NCI-H1092 treated with DMSO at 0.1 percent for 48 hours (cell line): ENCODE data around the gene TMEM131.

ENCODE experiments used
- DNase-seq: peaks from one replicate; lab custom pipeline; 2025; lab: John Stamatoyannopoulos, UW

The TMEM131 gene

GRCh38 chr2:97991081-97991856 lies 4.5 kb downstream of the TMEM131 start:
- no peak for DNase-seq

- no peak for DNase-seq
These were observed 7.0 kb downstream of the TMEM131 start for GRCh38 chr2:97988722-97989121.

- DNase-seq = no peak
These were observed 9.8 kb downstream of the TMEM131 start for GRCh38 chr2:97985998-97986397.

- DNase-seq = no peak
These were observed 12.1 kb downstream of the TMEM131 start for GRCh38 chr2:97983698-97984097.

GRCh38 chr2:97983134-97983533 lies 12.6 kb downstream of the TMEM131 start:
- no peak for DNase-seq

- DNase-seq = no peak
These were observed 13.1 kb downstream of the TMEM131 start for GRCh38 chr2:97982621-97983020.

GRCh38 chr2:97981961-97982360 lies 13.8 kb downstream of the TMEM131 start:
- no peak for DNase-seq

- no peak for DNase-seq
These were observed 15.8 kb downstream of the TMEM131 start for GRCh38 chr2:97979904-97980303.

- no peak for DNase-seq
These were observed 21.3 kb downstream of the TMEM131 start for GRCh38 chr2:97974471-97974870.

- DNase-seq = peak; percentile 0
These were observed 25.3 kb downstream of the TMEM131 start for GRCh38 chr2:97970293-97971060.

- DNase-seq = no peak
These were observed 26.4 kb downstream of the TMEM131 start for GRCh38 chr2:97969081-97970067.

GRCh38 chr2:97967931-97968627 lies 27.7 kb downstream of the TMEM131 start:
- DNase-seq = no peak

GRCh38 chr2:97967216-97967592 lies 28.5 kb downstream of the TMEM131 start:
- no peak for DNase-seq

- DNase-seq = no peak
These were observed 29.1 kb downstream of the TMEM131 start for GRCh38 chr2:97966545-97967215.

GRCh38 chr2:97965116-97965515 lies 30.6 kb downstream of the TMEM131 start:
- no peak for DNase-seq

- no peak for DNase-seq
These were observed 31.9 kb downstream of the TMEM131 start for GRCh38 chr2:97963880-97964279.

GRCh38 chr2:97963079-97963406 lies 32.7 kb downstream of the TMEM131 start:
- no peak for DNase-seq

GRCh38 chr2:97961534-97961933 lies 34.2 kb downstream of the TMEM131 start:
- no peak for DNase-seq

GRCh38 chr2:97958184-97958583 lies 37.6 kb downstream of the TMEM131 start:
- no peak for DNase-seq

- no peak for DNase-seq
These were observed 38.1 kb downstream of the TMEM131 start for GRCh38 chr2:97957432-97958183.
